Measurements from ENCODE around the gene KERA.

KERA gene

GRCh38 chr12:91056488-91056887, 1.3 kb downstream of the KERA start:
- TF ChIP-seq RAD21 (IDR thresholded peaks at IDR 0.05; ENCODE audit: low read depth) (no peak), CEBPB (IDR thresholded peaks at IDR 0.05) (no peak), REST (IDR thresholded peaks at IDR 0.05; ENCODE audit: low read depth) (no peak), TAF1 (IDR thresholded peaks at IDR 0.05; ENCODE audit: low read depth) (no peak), NFIC (IDR thresholded peaks at IDR 0.05) (no peak), TEAD4 (IDR thresholded peaks at IDR 0.05) (no peak), EGR1 (IDR thresholded peaks at IDR 0.05) (no peak), FOXM1 (IDR thresholded peaks at IDR 0.05; ENCODE audit: borderline replicate concordance, low read depth) (no peak), MAX (IDR thresholded peaks at IDR 0.05) (no peak), TCF12 (IDR thresholded peaks at IDR 0.05; ENCODE audit: low read depth) (no peak), ZBTB7A (IDR thresholded peaks at IDR 0.05; ENCODE audit: low read depth) (no peak), USF1 (IDR thresholded peaks at IDR 0.05) (no peak), YY1 (IDR thresholded peaks at IDR 0.05; ENCODE audit: low read depth) (no peak)

- no peak for TF ChIP-seq EGR1 (IDR thresholded peaks at IDR 0.05)
- TF ChIP-seq YY1 (IDR thresholded peaks at IDR 0.05; ENCODE audit: low read depth): no peak
- no peak for TF ChIP-seq TCF12 (IDR thresholded peaks at IDR 0.05; ENCODE audit: low read depth)
- TF ChIP-seq MAX (IDR thresholded peaks at IDR 0.05): no peak
- no peak for TF ChIP-seq NFIC (IDR thresholded peaks at IDR 0.05)
Measured at GRCh38 chr12:91055976-91056375, 1.8 kb downstream of the KERA start.

- TF ChIP-seq USF1 (IDR thresholded peaks at IDR 0.05) (no peak), YY1 (IDR thresholded peaks at IDR 0.05; ENCODE audit: low read depth) (no peak), ZBTB7A (IDR thresholded peaks at IDR 0.05; ENCODE audit: low read depth) (no peak)
Measured at GRCh38 chr12:91053951-91054715, 3.7 kb downstream of the KERA start.

GRCh38 chr12:91052026-91052425, 5.8 kb downstream of the KERA start:
- no peak for TF ChIP-seq EP300 (IDR thresholded peaks at IDR 0.05; ENCODE audit: borderline replicate concordance)
- TF ChIP-seq FOXM1 (IDR thresholded peaks at IDR 0.05; ENCODE audit: borderline replicate concordance, low read depth): no peak
- no peak for TF ChIP-seq YY1 (IDR thresholded peaks at IDR 0.05; ENCODE audit: low read depth)
- no peak for TF ChIP-seq CEBPB (IDR thresholded peaks at IDR 0.05)
- no peak for TF ChIP-seq EGR1 (IDR thresholded peaks at IDR 0.05)
- no peak for TF ChIP-seq TAF1 (IDR thresholded peaks at IDR 0.05; ENCODE audit: low read depth)
- TF ChIP-seq NFIC (IDR thresholded peaks at IDR 0.05): no peak
- no peak for TF ChIP-seq MAX (IDR thresholded peaks at IDR 0.05)
- TF ChIP-seq ZBTB7A (IDR thresholded peaks at IDR 0.05; ENCODE audit: low read depth): no peak
- TF ChIP-seq TCF12 (IDR thresholded peaks at IDR 0.05; ENCODE audit: low read depth): no peak
- no peak for TF ChIP-seq RAD21 (IDR thresholded peaks at IDR 0.05; ENCODE audit: low read depth)
- TF ChIP-seq USF1 (IDR thresholded peaks at IDR 0.05): no peak
- no peak for TF ChIP-seq TEAD4 (IDR thresholded peaks at IDR 0.05)
- TF ChIP-seq CREB1 (IDR thresholded peaks at IDR 0.05; ENCODE audit: low read depth): no peak
- TF ChIP-seq REST (IDR thresholded peaks at IDR 0.05; ENCODE audit: low read depth): no peak

GRCh38 chr12:91044586-91044985, 13.2 kb downstream of the KERA start:
- TF ChIP-seq CREB1 (IDR thresholded peaks at IDR 0.05; ENCODE audit: low read depth): no peak
- TF ChIP-seq EP300 (IDR thresholded peaks at IDR 0.05; ENCODE audit: borderline replicate concordance): no peak
- TF ChIP-seq EGR1 (IDR thresholded peaks at IDR 0.05): no peak
- TF ChIP-seq TEAD4 (IDR thresholded peaks at IDR 0.05): no peak
- no peak for TF ChIP-seq TAF1 (IDR thresholded peaks at IDR 0.05; ENCODE audit: low read depth)
- no peak for TF ChIP-seq ZBTB7A (IDR thresholded peaks at IDR 0.05; ENCODE audit: low read depth)
- TF ChIP-seq RAD21 (IDR thresholded peaks at IDR 0.05; ENCODE audit: low read depth): no peak
